DOHH2 (cell line): ENCODE results near the gene SGPP1.

Experiments used
- CTCF ChIP-seq: fragments of 200-600 bp; sonication (generic); IDR thresholded peaks from one replicate; pipeline ENCODE4 v1.5.1; 2014; ENCODE audit warnings: antibody characterized with exemption, mild to moderate bottlenecking, low read depth, low read length; ENCODE audit not compliant: poor library complexity, severe bottlenecking
- EZH2phosphoT487 ChIP-seq: fragments of 200-600 bp; sonication (generic); IDR thresholded peaks from 2 replicates; pipeline ENCODE4 v1.6.1; 2017; ENCODE audit warnings: borderline replicate concordance, mild to moderate bottlenecking, antibody characterized with exemption, low read length, moderate library complexity, mixed read lengths

DNA sequence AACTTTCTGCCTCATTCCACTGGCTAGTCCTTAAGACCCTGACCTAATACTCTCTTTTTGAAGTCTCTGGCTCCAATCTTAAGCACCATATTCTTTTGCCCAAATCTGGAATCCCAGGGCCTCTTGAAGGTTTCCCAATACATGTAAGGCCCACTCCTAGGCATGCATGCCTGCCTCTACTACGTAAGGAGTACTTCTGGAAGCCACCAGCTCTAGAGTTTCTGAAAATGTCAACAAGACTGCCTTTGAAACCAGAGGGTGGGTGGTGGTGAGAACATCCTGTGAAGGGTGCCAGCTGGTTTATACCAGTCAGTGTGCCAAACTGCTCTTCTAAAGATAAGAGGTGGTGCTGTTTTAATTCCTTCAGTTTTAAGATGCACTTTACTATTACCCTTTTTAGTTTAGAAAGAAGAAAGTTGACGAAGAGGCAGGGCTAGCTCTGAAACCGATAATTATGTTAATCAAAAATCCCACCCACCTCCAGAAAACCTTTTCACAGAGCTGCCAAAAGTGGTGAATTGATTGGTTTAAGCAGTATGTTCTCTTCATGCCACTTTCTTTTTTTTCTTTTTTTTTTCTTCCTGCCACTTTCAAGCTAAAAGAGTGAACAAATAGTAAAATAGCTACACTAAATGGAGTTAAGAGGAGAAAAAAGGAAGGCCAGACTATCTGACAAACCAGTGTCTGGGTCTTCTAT lies 77.5 kb downstream of the SGPP1 start:
- TF ChIP-seq CTCF (no peak), EZH2phosphoT487 (no peak)
